GM12878 (cell line): ENCODE data around the gene ZDHHC1. TPM values are rescaled to one million over a fixed set of nuclear protein-coding genes. Genes with fewer than 3 reads are reported as not detected.
A peak's percentile ranks its signal among the peaks of the same experiment; 100 is the strongest.

ENCODE experiments used
- ATAC-seq: fragments of 200-7000 bp; cut with Tn5 transposase; 3 replicates; pipeline ENCODE4 v1.9.1; 2020; ENCODE audit warnings: mild to moderate bottlenecking, moderate library complexity
- BruUV-seq: library from RNA; stranded (reverse); fragments of 400-500 nt; replicated peaks from 2 replicates; lab custom pipeline; 2021; lab: Mats Ljungman, UMichigan
- CTCF ChIA-PET: fragments of 300-600 bp; sonication (Branson Sonifier 250); formaldehyde crosslinking; extraction: SDS; loops from one replicate; lab custom pipeline; 2021; ENCODE audit warnings: inconsistent platforms; lab: Yijun Ruan, JAX
- POLR2A ChIA-PET: fragments of 350-600 bp; formaldehyde crosslinking; extraction: SDS; loops from one replicate; lab custom pipeline; 2021; ENCODE audit warnings: inconsistent platforms; lab: Charles Lee
- RAD21 ChIA-PET: fragments of 300-600 bp; sonication (Branson Sonifier 250); formaldehyde crosslinking; loops from one replicate; lab custom pipeline; 2023; ENCODE audit warnings: antibody characterized with exemption; ENCODE audit not compliant: unreplicated experiment; lab: Charles Lee
- SMC1A ChIA-PET: fragments of 300-600 bp; sonication (Branson Sonifier 250); formaldehyde crosslinking; loops from one replicate; lab custom pipeline; 2023; ENCODE audit not compliant: unreplicated experiment, uncharacterized antibody; lab: Charles Lee
- DNase-seq: peaks from one replicate; pipeline ENCODE4 v3.0.0-alpha.2; 2011; ENCODE audit warnings: low read depth, low spot score
- FAIRE-seq: peaks from 3 replicates; lab custom pipeline; 2011; peaks lifted over from hg19 to GRCh38; lab: Jason Lieb, UNC
- H2AFZ ChIP-seq: 2 replicates; pipeline ENCODE4 v1.6.0; 2011; ENCODE audit warnings: low read depth, low read length, control low read depth; ENCODE audit not compliant: control insufficient read depth
- H3K27ac ChIP-seq: 2 replicates; pipeline ENCODE4 v1.5.1; 2011; ENCODE audit warnings: control low read depth; ENCODE audit not compliant: control insufficient read depth, insufficient read depth
- H3K27me3 ChIP-seq, 2 experiments: replicated peaks in 1 of 2; 2 replicates each; pipeline versions ENCODE4 v1.6.0 to v1.6.1; 2011; ENCODE audit warnings: low read length in 1 of 2; ENCODE audit not compliant: control insufficient read depth in 2 of 2, insufficient read depth in 2 of 2
- H3K36me3 ChIP-seq, 2 experiments: 2 replicates each; pipeline ENCODE4 v1.5.1; 2011; ENCODE audit warnings: low read length in 1 of 2; ENCODE audit not compliant: control insufficient read depth in 2 of 2, insufficient read depth in 2 of 2
- H3K4me1 ChIP-seq: 2 replicates; pipeline ENCODE4 v1.6.1; 2011; ENCODE audit warnings: mild to moderate bottlenecking, low read length, moderate library complexity, mixed read lengths; ENCODE audit not compliant: control insufficient read depth, insufficient read depth
- H3K4me2 ChIP-seq: 2 replicates; pipeline ENCODE4 v1.6.0; 2011; ENCODE audit warnings: control low read depth; ENCODE audit not compliant: control insufficient read depth, insufficient read depth
- H3K4me3 ChIP-seq: fragments of 200-600 bp; sonication (generic); 2 replicates; pipeline ENCODE4 v1.5.1; 2016
- H3K79me2 ChIP-seq: 2 replicates; pipeline ENCODE4 v1.6.0; 2011; ENCODE audit warnings: low read length; ENCODE audit not compliant: control insufficient read depth, insufficient read depth
- H3K9ac ChIP-seq: 2 replicates; pipeline ENCODE4 v1.8.0; 2011; ENCODE audit warnings: low read length, control low read depth, mixed read lengths; ENCODE audit not compliant: control insufficient read depth, insufficient read depth
- H3K9me3 ChIP-seq: replicated peaks from 3 replicates; pipeline ENCODE4 v1.5.1; 2011; ENCODE audit warnings: mild to moderate bottlenecking, low read length; ENCODE audit not compliant: control insufficient read depth, insufficient read depth
- H4K20me1 ChIP-seq: 2 replicates; pipeline ENCODE4 v1.6.0; 2011; ENCODE audit not compliant: control insufficient read depth, insufficient read depth
- IRF4 ChIP-seq: IDR thresholded peaks from 2 replicates; pipeline ENCODE4 v1.6.1; 2011; ENCODE audit warnings: low read depth, low read length
- WGBS: methylation state at CpG from one replicate; pipeline ENCODE4 v1.1.6; 2016; ENCODE audit warnings: low lambda C conversion rate; ENCODE audit not compliant: insufficient replicate concordance, insufficient coverage; ENCODE audit errors: missing lambda C conversion rate; 5-methylcytosine and 5-hydroxymethylcytosine counted together
- in situ Hi-C: fragments of 300-500 bp; cut with MboI; formaldehyde crosslinking; loops from 9 replicates; pipeline ENCODE4 v1.14.3; 2018; ENCODE audit warnings: mixed read lengths
- intact Hi-C: fragments of 100-400 bp; cut with micrococcal nuclease; formaldehyde crosslinking; loops from one replicate; pipeline ENCODE4 v1.14.2; 2022; ENCODE audit not compliant: unreplicated experiment
- polyA plus RNA-seq, 11 experiments: library from polyadenylated mRNA; depleted of rRNA in 4 of 11; unstranded in 6 of 11; stranded (reverse) in 5 of 11; fragments of >200 nt; fragmentation: Nextera tagmentation in 4 of 11; fragmentation: Illumina TruSeq in 1 of 11; extraction: Ambion mirVana in 4 of 11; extraction: Trizol in 1 of 11; gene quantifications; 1 replicate in 1 of 11; 2 replicates in 10 of 11; pipeline versions ENCODE4 v1.2.1 to v1.2.3, GENCODE V29; 2011 to 2016; ENCODE audit warnings: inconsistent platforms in 2 of 11, missing spikeins in 2 of 11, low read depth in 1 of 11
- total RNA-seq, 4 experiments: library from RNA; depleted of rRNA in 3 of 4; stranded (reverse); fragments of >200 nt in 3 of 4; fragmentation: Illumina TruSeq in 1 of 4; extraction: Trizol in 1 of 4; gene quantifications; 2 replicates each; pipeline versions ENCODE4 v1.2.1 to v1.2.3, GENCODE V29; 2013 to 2021
- TF ChIP-seq, protein P1 (sequence below), 3 experiments: IDR thresholded peaks in 2 of 3; conservative IDR thresholded peaks in 1 of 3; 2 replicates each; pipeline ENCODE4 v1.5.1; 2011; ENCODE audit warnings: low read depth in 3 of 3, low read length in 3 of 3, mild to moderate bottlenecking in 3 of 3, control low read depth in 2 of 3, moderate library complexity in 2 of 3, inconsistent platforms in 1 of 3, mixed read lengths in 1 of 3; ENCODE audit not compliant: control insufficient read depth in 2 of 3, insufficient read depth in 1 of 3; ENCODE audit errors: extremely low read depth in 1 of 3

Gene ZDHHC1
- total and polyA plus RNA-seq, 10 of the 15 experiments (the other 5 are each of a cell fraction or from before 2014, with no cell fraction given) = 0.07 to 1.2 (median 0.66) TPM; not detected in 2

DNA sequence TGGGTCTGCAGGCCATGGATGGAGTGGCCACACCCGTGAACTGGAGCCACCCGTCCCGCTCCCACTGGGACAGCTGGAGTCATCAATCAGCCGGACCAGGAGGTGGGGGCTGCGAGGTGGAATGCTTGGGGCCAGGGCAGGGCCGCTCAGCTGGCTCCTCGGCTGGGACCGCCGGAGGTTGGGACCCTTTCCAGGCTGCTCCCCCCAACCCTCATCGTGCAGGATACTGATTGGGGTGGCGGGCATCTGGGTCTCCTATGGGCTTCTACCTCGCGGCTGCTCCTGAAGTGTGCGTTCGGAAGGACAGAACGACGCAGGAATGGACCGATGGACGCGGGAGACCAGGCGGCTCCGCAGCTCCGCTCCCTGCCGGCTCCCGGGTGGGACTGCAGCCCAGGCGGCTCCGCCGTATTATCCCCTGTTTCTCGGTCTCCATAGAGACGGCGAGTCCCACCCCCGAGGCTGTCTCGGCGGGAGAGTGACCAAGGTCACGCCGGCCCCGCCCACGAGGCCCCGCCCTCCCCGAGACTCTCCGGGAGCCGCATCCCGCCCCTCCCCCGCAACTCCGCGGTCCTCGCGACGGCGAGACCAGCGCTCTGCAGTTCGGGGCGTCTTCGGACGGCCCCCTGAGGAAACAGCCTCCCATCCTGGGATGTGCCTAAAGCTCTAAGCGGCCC lies 23.0 kb downstream of the ZDHHC1 start, which contains the start of gene TPPP3:
TPPP3 (minus strand) TSS at position 388 of the 677 bp plus-strand sequence. CDS start 2,387 bp downstream, outside the sequence.
- WGBS = 17% methylated on average over 53 of the region's 56 CpGs
- Histone ChIP-seq H4K20me1 (no peaks in the 10 kb centered on the region), H3K9me3 (no peaks in the 10 kb centered on the region), H3K27me3 (peaks cover 6 to 17% of the 10 kb centered on the region in 2 experiments), H3K4me2 (peak within 1 kb of the TSS; percentile 9; the same call in 1 of the 2 replicates), H3K4me3 (no peak within 1 kb of the TSS), H3K36me3 (no peaks in the 10 kb centered on the region), H3K79me2 (no peaks in the 10 kb centered on the region), H3K27ac (no peak within 1 kb of the TSS), H2AFZ (no peak within 1 kb of the TSS), H3K9ac (no peak within 1 kb of the TSS), H3K4me1 (no peaks in the 10 kb centered on the region)
- no TSS peak for BruUV-seq
- ATAC-seq = peak; percentile 71
- FAIRE-seq = no peak
- ChIA-PET POLR2A (interaction anchor here (0.6 kb wide), 1 partner anchor 510 kb away, joined by 3 read pairs; no protein-coding TSS in a partner anchor), SMC1A (interaction anchor here (0.9 kb wide), 1 partner anchor 133 kb away, joined by 3 read pairs; no protein-coding TSS in a partner anchor), CTCF (interaction anchor here (1.3 kb wide), 1 partner anchor 112 kb away, joined by 3 read pairs; no protein-coding TSS in a partner anchor), RAD21 (no interaction called here)
- DNase-seq = no peak
- intact Hi-C loops = no loop called here
- in situ Hi-C loops = no loop called here
- no peak for TF ChIP-seq IRF4
- TF ChIP-seq, protein P1, sequence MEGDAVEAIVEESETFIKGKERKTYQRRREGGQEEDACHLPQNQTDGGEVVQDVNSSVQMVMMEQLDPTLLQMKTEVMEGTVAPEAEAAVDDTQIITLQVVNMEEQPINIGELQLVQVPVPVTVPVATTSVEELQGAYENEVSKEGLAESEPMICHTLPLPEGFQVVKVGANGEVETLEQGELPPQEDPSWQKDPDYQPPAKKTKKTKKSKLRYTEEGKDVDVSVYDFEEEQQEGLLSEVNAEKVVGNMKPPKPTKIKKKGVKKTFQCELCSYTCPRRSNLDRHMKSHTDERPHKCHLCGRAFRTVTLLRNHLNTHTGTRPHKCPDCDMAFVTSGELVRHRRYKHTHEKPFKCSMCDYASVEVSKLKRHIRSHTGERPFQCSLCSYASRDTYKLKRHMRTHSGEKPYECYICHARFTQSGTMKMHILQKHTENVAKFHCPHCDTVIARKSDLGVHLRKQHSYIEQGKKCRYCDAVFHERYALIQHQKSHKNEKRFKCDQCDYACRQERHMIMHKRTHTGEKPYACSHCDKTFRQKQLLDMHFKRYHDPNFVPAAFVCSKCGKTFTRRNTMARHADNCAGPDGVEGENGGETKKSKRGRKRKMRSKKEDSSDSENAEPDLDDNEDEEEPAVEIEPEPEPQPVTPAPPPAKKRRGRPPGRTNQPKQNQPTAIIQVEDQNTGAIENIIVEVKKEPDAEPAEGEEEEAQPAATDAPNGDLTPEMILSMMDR (IDR thresholded peaks at IDR 0.05 in 2 of 3, conservative IDR thresholded peaks at IDR 0.05 in 1 of 3; ENCODE audit: control insufficient read depth in 2 of 3, extremely low read depth in 1 of 3, insufficient read depth in 1 of 3, low read depth in 3 of 3, low read length in 3 of 3) = peak; percentile 15 to 37 (median 19); a peak in 2 of 6 replicates
- TF ChIP-seq, all 136 proteins: peak for 1
